BJ (cell line): Measurements from ENCODE around the gene RNASE7. TPM values are rescaled to one million over a fixed set of nuclear protein-coding genes. Genes with fewer than 3 reads are reported as not detected.

Experiments
- CTCF ChIA-PET: fragments of 350-600 bp; formaldehyde crosslinking; extraction: SDS; loops from one replicate; lab custom pipeline; 2021; ENCODE audit warnings: antibody characterized with exemption, inconsistent platforms; lab: Yijun Ruan, JAX
- POLR2A ChIA-PET: fragments of 300-600 bp; sonication (Branson Sonifier 250); formaldehyde crosslinking; extraction: SDS; loops from one replicate; lab custom pipeline; 2021; ENCODE audit warnings: antibody characterized with exemption; lab: Charles Lee
- DNase-seq: peaks from one replicate; pipeline ENCODE4 v3.0.0-alpha.2; 2011; ENCODE audit warnings: low read depth
- H3K27me3 ChIP-seq: 2 replicates; pipeline ENCODE4 v1.6.0; 2011; ENCODE audit warnings: low read length; ENCODE audit not compliant: control insufficient read depth, insufficient read depth
- H3K36me3 ChIP-seq: 2 replicates; pipeline ENCODE4 v1.5.1; 2011; ENCODE audit warnings: low read length; ENCODE audit not compliant: control insufficient read depth, insufficient read depth
- H3K4me3 ChIP-seq: 2 replicates; pipeline ENCODE4 v1.5.1; 2011; ENCODE audit warnings: low read depth, mild to moderate bottlenecking, control low read depth, low read length
- CTCF ChIP-seq: IDR thresholded peaks from 2 replicates; pipeline ENCODE4 v1.5.1; 2011; ENCODE audit warnings: low read depth, mild to moderate bottlenecking, control low read depth, inconsistent platforms, low read length, moderate library complexity; ENCODE audit not compliant: insufficient read depth
- polyA plus RNA-seq: library from polyadenylated mRNA; depleted of rRNA; stranded (reverse); fragments of >200 nt; gene quantifications from 2 replicates; pipeline ENCODE4 v1.2.3, GENCODE V29; 2011

RNASE7 gene
- polyA plus RNA-seq, 1 experiment = not detected

- ChIA-PET CTCF (interaction anchor here (0.7 to 3.3 kb wide), 9 partner anchors 10 to 49 kb away, joined by 3 to 18 read pairs (median 5); no protein-coding TSS in a partner anchor), POLR2A (no interaction called here)
- no peak for DNase-seq
- no peaks in the 10 kb centered on the region for H3K27me3 ChIP-seq
- TF ChIP-seq CTCF = no peak
- H3K36me3 ChIP-seq = no peaks in the 10 kb centered on the region
- no peak overlapping the region for H3K4me3 ChIP-seq
Measured at GRCh38 chr14:21056520-21057163, 14.5 kb downstream of the RNASE7 start.

GRCh38 chr14:21057803-21058675 is 15.9 kb downstream of the RNASE7 start, which contains the start of gene RNASE8:
Gene RNASE8, plus strand, starts transcription at chr14:21057822. Its CDS starts 71 bp downstream, at chr14:21057893.
- H3K27me3 ChIP-seq = no peaks in the 10 kb centered on the region
- CTCF ChIA-PET = interaction anchor here (0.6 to 3.3 kb wide), 9 partner anchors 9 to 1176 kb away, joined by 3 to 18 read pairs (median 6); no protein-coding TSS in a partner anchor
- POLR2A ChIA-PET = no interaction called here
- no peak for DNase-seq
- TF ChIP-seq CTCF = peak; percentile 39
- H3K36me3 ChIP-seq = no peaks in the 10 kb centered on the region
- no peak within 1 kb of the TSS for H3K4me3 ChIP-seq

- H3K36me3 ChIP-seq = no peaks in the 10 kb centered on the region
- POLR2A ChIA-PET = no interaction called here
- no peak for TF ChIP-seq CTCF
- CTCF ChIA-PET = interaction anchor here (0.6 to 3.3 kb wide), 4 partner anchors 19 to 198 kb away, joined by 3 to 18 read pairs (median 5); no protein-coding TSS in a partner anchor
- H3K27me3 ChIP-seq = no peaks in the 10 kb centered on the region
- no peak overlapping the region for H3K4me3 ChIP-seq
- no peak for DNase-seq
Measured at GRCh38 chr14:21058903-21059302, 16.7 kb downstream of the RNASE7 start.

GRCh38 chr14:21059842-21060613 is 17.9 kb downstream of the RNASE7 start:
- Histone ChIP-seq H3K4me3 (no peak overlapping the region), H3K36me3 (no peaks in the 10 kb centered on the region), H3K27me3 (no peaks in the 10 kb centered on the region)
- TF ChIP-seq CTCF = no peak
- POLR2A ChIA-PET = no interaction called here
- CTCF ChIA-PET = interaction anchor here (0.7 to 9.5 kb wide), 7 partner anchors 9 to 45 kb away, joined by 3 to 193 read pairs (median 5); partner anchors contain the start of gene ZNF219
- DNase-seq = no peak
